SH-SY5Y (cell line): Measurements from ENCODE around the gene SLC26A8.

Experiments
- GATA2 ChIP-seq: IDR thresholded peaks from 2 replicates; pipeline ENCODE4 v1.6.1; 2011; ENCODE audit warnings: mild to moderate bottlenecking, low read depth, low read length
- GATA3 ChIP-seq: IDR thresholded peaks from 2 replicates; pipeline ENCODE4 v1.6.1; 2011; ENCODE audit warnings: low read depth, mild to moderate bottlenecking, low read length, moderate library complexity

DNA sequence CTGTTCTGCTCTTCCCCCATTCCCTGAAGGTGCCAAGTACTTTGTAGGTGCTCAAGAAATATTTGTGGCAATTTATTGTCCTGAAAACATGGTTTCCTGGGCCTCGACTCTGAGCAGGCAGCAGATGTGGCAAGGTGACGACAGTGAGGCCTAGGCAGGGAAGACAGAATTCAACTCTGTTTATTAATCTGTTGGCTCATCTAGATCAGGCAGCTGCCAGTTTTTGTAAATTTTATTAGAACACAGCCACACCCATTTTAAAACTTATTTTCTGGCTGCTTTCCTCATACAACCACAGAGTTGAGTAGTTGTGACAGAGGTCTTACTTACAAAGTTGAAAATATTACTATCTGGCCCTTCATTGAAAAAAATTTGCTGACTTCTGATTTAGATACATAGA is 27.7 kb upstream of the SLC26A8 start:
- TF ChIP-seq GATA2 (no peak), GATA3 (no peak)
